HCT116 (cell line): ENCODE data around the gene PLEKHA8. TPM values are rescaled to one million over a fixed set of nuclear protein-coding genes. Genes with fewer than 3 reads are reported as not detected.
A peak's percentile ranks its signal among the peaks of the same experiment; 100 is the strongest.

Experiments used
- ATAC-seq: fragments of 200-7000 bp; cut with Tn5 transposase; 2 replicates; pipeline ENCODE4 v1.9.1; 2020; ENCODE audit warnings: mild to moderate bottlenecking, moderate library complexity
- BruUV-seq: library from RNA; stranded (reverse); fragments of 400-500 nt; replicated peaks from 2 replicates; lab custom pipeline; 2021; lab: Mats Ljungman, UMichigan
- CTCF ChIA-PET: fragments of 300-600 bp; sonication (Branson Sonifier 250); formaldehyde crosslinking; loops from one replicate; lab custom pipeline; 2021; ENCODE audit warnings: antibody characterized with exemption; lab: Charles Lee
- POLR2A ChIA-PET: fragments of 300-600, 350-600 bp; sonication (Branson Sonifier 250); formaldehyde crosslinking; loops from one replicate; lab custom pipeline; 2021; ENCODE audit warnings: antibody characterized with exemption; lab: Charles Lee
- RAD21 ChIA-PET, 2 experiments: fragments of 300-600 bp; sonication (Branson Sonifier 250); formaldehyde crosslinking; loops; one replicate each; lab custom pipeline; 2023; ENCODE audit warnings: low total read pairs in 2 of 2; ENCODE audit not compliant: uncharacterized antibody in 2 of 2, unreplicated experiment in 2 of 2, low non-redundant PET in 1 of 2; lab: Charles Lee
- DNase-seq: peaks from one replicate; pipeline ENCODE4 v3.0.0-alpha.2; 2010; ENCODE audit warnings: low read depth, low spot score
- H2AFZ ChIP-seq: fragments of 200-600 bp; shearing (Covaris generic), sonication (generic); 2 replicates; pipeline ENCODE4 v1.6.1; 2017; ENCODE audit warnings: low read depth, mixed run types, mixed read lengths, antibody characterized with exemption, low read length; ENCODE audit not compliant: poor library complexity, severe bottlenecking
- H3K27ac ChIP-seq: 2 replicates; pipeline ENCODE4 v1.5.1; 2012; ENCODE audit warnings: low read depth, low read length
- H3K27me3 ChIP-seq: fragments of 200-600 bp; sonication (generic); 2 replicates; pipeline ENCODE4 v1.6.1; 2016; ENCODE audit warnings: mixed run types, low read length, mixed read lengths; ENCODE audit not compliant: insufficient read depth
- H3K36me3 ChIP-seq, 2 experiments: fragments of 200-500 bp in 1 of 2; fragments of 200-600 bp in 1 of 2; sonication (Bioruptor generic) in 1 of 2; sonication (generic) in 1 of 2; 2 replicates each; pipeline versions ENCODE4 v1.5.1 to v1.6.1; 2014 to 2016; ENCODE audit warnings: low read length in 2 of 2, inconsistent platforms in 1 of 2, mixed read lengths in 1 of 2, mixed run types in 1 of 2; ENCODE audit not compliant: insufficient read depth in 2 of 2, control insufficient read depth in 1 of 2
- H3K4me1 ChIP-seq, 2 experiments: fragments of 200-600 bp in 1 of 2; sonication (generic) in 1 of 2; 2 replicates each; pipeline versions ENCODE4 v1.5.1 to v1.6.1; 2012 to 2017; ENCODE audit warnings: low read length in 2 of 2, inconsistent platforms in 1 of 2, mild to moderate bottlenecking in 1 of 2, mixed read lengths in 1 of 2, mixed run types in 1 of 2, moderate library complexity in 1 of 2; ENCODE audit not compliant: insufficient read depth in 2 of 2, control insufficient read depth in 1 of 2
- H3K4me2 ChIP-seq: fragments of 200-600 bp; sonication (generic); 2 replicates; pipeline ENCODE4 v1.6.1; 2017; ENCODE audit warnings: mixed run types, low read length, mixed read lengths
- H3K4me3 ChIP-seq, 2 experiments: fragments of 200-600 bp in 1 of 2; sonication (generic) in 1 of 2; replicated peaks in 1 of 2; 2 replicates each; pipeline ENCODE4 v1.5.1; 2011 to 2016; ENCODE audit warnings: low read length in 2 of 2, control low read depth in 1 of 2, low read depth in 1 of 2, mild to moderate bottlenecking in 1 of 2, mixed read lengths in 1 of 2, mixed run types in 1 of 2
- H3K79me2 ChIP-seq: fragments of 200-600 bp; sonication (generic); 2 replicates; pipeline ENCODE4 v1.6.1; 2017; ENCODE audit warnings: mild to moderate bottlenecking, mixed run types, low read length, moderate library complexity, mixed read lengths; ENCODE audit not compliant: insufficient read depth
- H3K9ac ChIP-seq: fragments of 200-600 bp; sonication (generic); 2 replicates; pipeline ENCODE4 v1.6.1; 2016; ENCODE audit warnings: low read length, mixed read lengths
- H3K9me2 ChIP-seq: fragments of 200-600 bp; sonication (generic), shearing (Covaris generic); 2 replicates; pipeline ENCODE4 v1.6.1; 2017; ENCODE audit warnings: mixed run types, mild to moderate bottlenecking, moderate library complexity; ENCODE audit not compliant: insufficient read depth
- H3K9me3 ChIP-seq, 2 experiments: fragments of 200-500 bp in 1 of 2; fragments of 200-600 bp in 1 of 2; sonication (Bioruptor generic) in 1 of 2; sonication (generic) in 1 of 2; 2 replicates each; pipeline ENCODE4 v1.6.1; 2014 to 2017; ENCODE audit warnings: low read length in 2 of 2, mixed read lengths in 2 of 2, inconsistent platforms in 1 of 2, low read depth in 1 of 2, mild to moderate bottlenecking in 1 of 2, mixed run types in 1 of 2, moderate library complexity in 1 of 2; ENCODE audit not compliant: control insufficient read depth in 1 of 2, insufficient read depth in 1 of 2
- H4K20me1 ChIP-seq: fragments of 200-600 bp; sonication (generic), shearing (Covaris generic); 2 replicates; pipeline ENCODE4 v1.6.1; 2017; ENCODE audit warnings: mixed run types, mild to moderate bottlenecking, moderate library complexity; ENCODE audit not compliant: insufficient read depth
- CBX3 ChIP-seq: IDR thresholded peaks from 2 replicates; pipeline ENCODE4 v1.6.1; 2012; ENCODE audit warnings: low read depth
- CEBPB ChIP-seq: IDR thresholded peaks from 2 replicates; pipeline ENCODE4 v1.6.1; 2012; ENCODE audit warnings: low read depth
- CTCF ChIP-seq, 3 experiments: fragments of 200-600 bp in 1 of 3; sonication (generic) in 1 of 3; IDR thresholded peaks in 2 of 3; conservative IDR thresholded peaks in 1 of 3; 2 replicates each; pipeline ENCODE4 v1.5.1; 2012 to 2017; ENCODE audit warnings: low read depth in 2 of 3, low read length in 2 of 3, antibody characterized with exemption in 1 of 3, borderline replicate concordance in 1 of 3, control low read depth in 1 of 3, mild to moderate bottlenecking in 1 of 3, mixed read lengths in 1 of 3, mixed run types in 1 of 3, moderate library complexity in 1 of 3; ENCODE audit not compliant: insufficient read depth in 1 of 3
- EGR1 ChIP-seq: IDR thresholded peaks from 2 replicates; pipeline ENCODE4 v1.6.1; 2012; ENCODE audit warnings: low read depth
- ELF1 ChIP-seq: IDR thresholded peaks from 2 replicates; pipeline ENCODE4 v1.6.1; 2012; ENCODE audit warnings: low read depth, borderline replicate concordance
- POLR2AphosphoS5 ChIP-seq: IDR thresholded peaks from 2 replicates; pipeline ENCODE4 v1.6.1; 2011; ENCODE audit warnings: mild to moderate bottlenecking, low read depth, low read length, moderate library complexity
- RAD21 ChIP-seq: IDR thresholded peaks from 2 replicates; pipeline ENCODE4 v1.6.1; 2012; ENCODE audit warnings: low read depth, mild to moderate bottlenecking
- SIN3A ChIP-seq: IDR thresholded peaks from 2 replicates; pipeline ENCODE4 v1.6.1; 2012; ENCODE audit warnings: low read depth
- SRF ChIP-seq: IDR thresholded peaks from 2 replicates; pipeline ENCODE4 v1.6.1; 2012; ENCODE audit warnings: low read depth
- YY1 ChIP-seq: IDR thresholded peaks from 2 replicates; pipeline ENCODE4 v1.6.1; 2011; ENCODE audit warnings: low read length, low read depth, moderate library complexity, mild to moderate bottlenecking; ENCODE audit not compliant: insufficient replicate concordance; ENCODE audit errors: extremely low read depth
- ZFX ChIP-seq: fragments of 450-650 bp; IDR thresholded peaks from 2 replicates; pipeline ENCODE4 v1.6.1; 2017
- ZNF274 ChIP-seq: fragments of 200-500 bp; sonication (Bioruptor generic); IDR thresholded peaks from 2 replicates; pipeline ENCODE4 v1.6.1; 2014; ENCODE audit warnings: mild to moderate bottlenecking, low read depth, low read length, inconsistent platforms
- intact Hi-C: fragments of 100-400 bp; cut with micrococcal nuclease; formaldehyde crosslinking; loops from 2 replicates; pipeline ENCODE4 v1.10.0; 2022
- total RNA-seq: library from RNA; stranded (reverse); gene quantifications from one replicate; pipeline ENCODE4 v1.2.1, GENCODE V29; 2021; ENCODE audit not compliant: unreplicated experiment
- TF ChIP-seq, protein P1 (sequence below): IDR thresholded peaks from 2 replicates; pipeline ENCODE4 v1.6.1; 2012

The PLEKHA8 gene
- total RNA-seq, 1 experiment from 2014 or later = 13.6 TPM

- no TSS peak for BruUV-seq
- H4K20me1 ChIP-seq = no peaks in the 10 kb centered on the region
- ATAC-seq (peak; percentile 68), DNase-seq (peak; percentile 38)
- ChIA-PET CTCF (interaction anchor here (0.7 to 3.5 kb wide), 9 partner anchors 9 to 490 kb away, joined by 3 to 26 read pairs (median 5); partner anchors contain the start of gene FKBP14), RAD21 (no interaction called here), POLR2A (no interaction called here)
- H3K79me2 ChIP-seq = no peaks in the 10 kb centered on the region
- H3K9me3 ChIP-seq = no peaks in the 10 kb centered on the region
- H3K4me1 ChIP-seq = no peaks in the 10 kb centered on the region
- H3K27me3 ChIP-seq = no peaks in the 10 kb centered on the region
- no peak overlapping the region for H3K4me2 ChIP-seq
- H3K9me2 ChIP-seq = no peaks in the 10 kb centered on the region
- H3K36me3 ChIP-seq = no peaks in the 10 kb centered on the region
- no peak overlapping the region for H3K27ac ChIP-seq
- no peak overlapping the region for H3K4me3 ChIP-seq
- no peak overlapping the region for H2AFZ ChIP-seq
- intact Hi-C loops = loop anchor here (5.0 kb wide), 1 partner anchor 312 kb away; no protein-coding TSS in a partner anchor
- H3K9ac ChIP-seq = no peak overlapping the region
- TF ChIP-seq YY1 (no peak), CBX3 (no peak), SRF (no peak), RAD21 (peak; percentile 62), POLR2AphosphoS5 (no peak), ZFX (no peak), ELF1 (no peak), EGR1 (no peak), SIN3A (no peak), CEBPB (no peak), CTCF (IDR thresholded peaks at IDR 0.05 in 2 of 3, conservative IDR thresholded peaks at IDR 0.05 in 1 of 3; ENCODE audit: borderline replicate concordance in 1 of 3, insufficient read depth in 1 of 3, low read depth in 2 of 3, low read length in 2 of 3) (peak; percentile 45 to 68 (median 46); a peak in 5 of 6 replicates), ZNF274 (no peak)
- TF ChIP-seq, protein P1, sequence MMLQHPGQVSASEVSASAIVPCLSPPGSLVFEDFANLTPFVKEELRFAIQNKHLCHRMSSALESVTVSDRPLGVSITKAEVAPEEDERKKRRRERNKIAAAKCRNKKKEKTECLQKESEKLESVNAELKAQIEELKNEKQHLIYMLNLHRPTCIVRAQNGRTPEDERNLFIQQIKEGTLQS = no peak
These were observed 46.3 kb downstream of the PLEKHA8 start for GRCh38 chr7:30074422-30075030.
